H1 (cell line): ENCODE results near the gene MUC4. TPM values are rescaled to one million over a fixed set of nuclear protein-coding genes. Genes with fewer than 3 reads are reported as not detected.

Experiments used
- CTCF ChIA-PET: fragments of 300-600 bp; sonication (Branson Sonifier 250); formaldehyde crosslinking; loops from one replicate; lab custom pipeline; 2021; ENCODE audit not compliant: partially characterized antibody; lab: Charles Lee
- POLR2A ChIA-PET: fragments of 300-600 bp; sonication (Branson Sonifier 250); formaldehyde crosslinking; loops from one replicate; lab custom pipeline; 2021; ENCODE audit warnings: inconsistent platforms; ENCODE audit not compliant: partially characterized antibody; lab: Charles Lee
- DNase-seq, 2 experiments: peaks; one replicate each; pipeline versions ENCODE4 v3.0.0 to v3.0.0-alpha.2; 2010 to 2022; ENCODE audit warnings: low spot score in 2 of 2, low read depth in 1 of 2, mixed read lengths in 1 of 2
- FAIRE-seq: peaks from 2 replicates; lab custom pipeline; 2011; peaks lifted over from hg19 to GRCh38; lab: Jason Lieb, UNC
- H2AFZ ChIP-seq: 2 replicates; pipeline ENCODE4 v1.8.1; 2012; ENCODE audit warnings: low read length, inconsistent platforms
- H2AK5ac ChIP-seq: 2 replicates; pipeline ENCODE4 v1.6.1; 2013; ENCODE audit warnings: low read depth, low read length
- H2BK120ac ChIP-seq: replicated peaks from 2 replicates; pipeline ENCODE3; 2013; ENCODE audit warnings: low read depth, low read length, inconsistent platforms
- H2BK12ac ChIP-seq: 2 replicates; pipeline ENCODE4 v1.6.1; 2013; ENCODE audit warnings: low read depth, low read length
- H2BK15ac ChIP-seq: 2 replicates; pipeline ENCODE4 v1.6.1; 2013; ENCODE audit warnings: low read length
- H2BK20ac ChIP-seq: 2 replicates; pipeline ENCODE4 v1.6.1; 2013; ENCODE audit warnings: low read length
- H2BK5ac ChIP-seq: 2 replicates; pipeline ENCODE4 v1.6.1; 2013; ENCODE audit warnings: low read depth, low read length
- H3K14ac ChIP-seq: 2 replicates; pipeline ENCODE4 v1.6.1; 2013; ENCODE audit warnings: inconsistent platforms; ENCODE audit not compliant: insufficient read length
- H3K18ac ChIP-seq: 2 replicates; pipeline ENCODE4 v1.6.1; 2013; ENCODE audit warnings: low read length; ENCODE audit errors: extremely low read depth
- H3K23ac ChIP-seq: 2 replicates; pipeline ENCODE4 v1.6.1; 2013; ENCODE audit warnings: inconsistent platforms; ENCODE audit not compliant: insufficient read length
- H3K23me2 ChIP-seq: 2 replicates; pipeline ENCODE4 v1.6.1; 2013; ENCODE audit warnings: low read depth, low read length
- H3K27ac ChIP-seq: 2 replicates; pipeline ENCODE4 v1.6.1; 2011; ENCODE audit warnings: low read depth, low read length, inconsistent platforms
- H3K27me3 ChIP-seq, 4 experiments: replicated peaks in 1 of 4; 1 replicate in 1 of 4; 2 replicates in 3 of 4; pipeline versions ENCODE4 v1.6.1 to v1.8.1; 2011 to 2013; ENCODE audit warnings: low read length in 3 of 4, mild to moderate bottlenecking in 3 of 4, inconsistent platforms in 2 of 4, mixed read lengths in 2 of 4, moderate library complexity in 1 of 4; ENCODE audit not compliant: control insufficient read depth in 3 of 4, insufficient read depth in 3 of 4; ENCODE audit errors: extremely low read depth in 1 of 4
- H3K36me3 ChIP-seq, 4 experiments: 2 replicates each; pipeline versions ENCODE4 v1.6.1 to v1.8.1; 2011 to 2013; ENCODE audit warnings: mild to moderate bottlenecking in 4 of 4, low read length in 3 of 4, moderate library complexity in 2 of 4, control low read depth in 1 of 4, inconsistent platforms in 1 of 4; ENCODE audit not compliant: insufficient read depth in 4 of 4, control insufficient read depth in 2 of 4
- H3K4ac ChIP-seq: replicated peaks from 2 replicates; pipeline ENCODE3; 2013; ENCODE audit warnings: low read length, low read depth, mixed read lengths, inconsistent platforms; ENCODE audit not compliant: insufficient read length
- H3K4me1 ChIP-seq, 4 experiments: replicated peaks in 1 of 4; 1 replicate in 1 of 4; 2 replicates in 3 of 4; pipeline versions ENCODE4 v1.6.1 to v1.8.1; 2011 to 2013; ENCODE audit warnings: low read length in 3 of 4, inconsistent platforms in 2 of 4, mixed read lengths in 1 of 4; ENCODE audit not compliant: insufficient read depth in 4 of 4, control insufficient read depth in 3 of 4
- H3K4me2 ChIP-seq, 2 experiments: 2 replicates each; pipeline versions ENCODE4 v1.6.1 to v1.8.1; 2011 to 2013; ENCODE audit warnings: low read depth in 2 of 2, low read length in 2 of 2, control low read depth in 1 of 2, inconsistent platforms in 1 of 2, mild to moderate bottlenecking in 1 of 2; ENCODE audit not compliant: insufficient read depth in 1 of 2
- H3K4me3 ChIP-seq, 4 experiments: fragments of 200-600, 300-600 bp in 1 of 4; sonication (generic), shearing (Covaris generic), sonication (Bioruptor Twin) in 1 of 4; 2 replicates each; pipeline versions ENCODE4 v1.5.1 to v1.8.1; 2011 to 2016; ENCODE audit warnings: low read length in 4 of 4, low read depth in 3 of 4, control low read depth in 2 of 4, inconsistent platforms in 2 of 4, mild to moderate bottlenecking in 2 of 4, mixed read lengths in 1 of 4, moderate library complexity in 1 of 4; ENCODE audit not compliant: insufficient read depth in 2 of 4; ENCODE audit errors: extremely low read depth in 1 of 4
- H3K56ac ChIP-seq: replicated peaks from 2 replicates; pipeline ENCODE3; 2013; ENCODE audit warnings: low read depth, mild to moderate bottlenecking, mixed read lengths, low read length, inconsistent platforms; ENCODE audit not compliant: insufficient read length
- H3K79me1 ChIP-seq: 2 replicates; pipeline ENCODE4 v1.6.1; 2013; ENCODE audit warnings: low read depth, low read length, control low read depth
- H3K79me2 ChIP-seq, 2 experiments: 2 replicates each; pipeline versions ENCODE4 v1.6.1 to v1.8.1; 2012 to 2013; ENCODE audit warnings: low read length in 2 of 2, mild to moderate bottlenecking in 2 of 2, inconsistent platforms in 1 of 2; ENCODE audit not compliant: insufficient read depth in 2 of 2, control insufficient read depth in 1 of 2
- H3K9ac ChIP-seq, 4 experiments: replicated peaks in 1 of 4; 1 replicate in 1 of 4; 2 replicates in 3 of 4; pipeline versions ENCODE4 v1.6.1 to v1.8.1; 2011 to 2013; ENCODE audit warnings: low read depth in 3 of 4, low read length in 3 of 4, control low read depth in 2 of 4, mild to moderate bottlenecking in 2 of 4, moderate library complexity in 2 of 4, inconsistent platforms in 1 of 4; ENCODE audit errors: extremely low read depth in 1 of 4
- H3K9me3 ChIP-seq, 2 experiments: 2 replicates each; pipeline versions ENCODE4 v1.6.1 to v1.8.1; 2012 to 2013; ENCODE audit warnings: mild to moderate bottlenecking in 2 of 2, moderate library complexity in 2 of 2, control low read depth in 1 of 2, inconsistent platforms in 1 of 2, low read depth in 1 of 2, low read length in 1 of 2, mixed read lengths in 1 of 2; ENCODE audit not compliant: insufficient read depth in 2 of 2
- H4K20me1 ChIP-seq, 2 experiments: replicated peaks in 1 of 2; 2 replicates each; pipeline versions ENCODE3 to v1.8.1; 2011 to 2013; ENCODE audit warnings: inconsistent platforms in 2 of 2, low read length in 2 of 2, mild to moderate bottlenecking in 1 of 2; ENCODE audit not compliant: insufficient read depth in 2 of 2, control insufficient read depth in 1 of 2
- H4K5ac ChIP-seq: 2 replicates; pipeline ENCODE4 v1.6.1; 2013; ENCODE audit warnings: low read length, low read depth, mixed read lengths, inconsistent platforms; ENCODE audit not compliant: insufficient read length
- H4K8ac ChIP-seq: 2 replicates; pipeline ENCODE4 v1.8.0; 2013; ENCODE audit warnings: mild to moderate bottlenecking, moderate library complexity, low read length, inconsistent platforms; ENCODE audit not compliant: insufficient read depth; ENCODE audit errors: extremely low read depth
- H4K91ac ChIP-seq: replicated peaks from 2 replicates; pipeline ENCODE3; 2013; ENCODE audit warnings: low read length, mixed read lengths, inconsistent platforms; ENCODE audit not compliant: insufficient read length
- CBX8 ChIP-seq: fragments of 300-800, 300-1000 bp; sonication (generic); IDR thresholded peaks from 2 replicates; pipeline ENCODE4 v1.7.1; 2016; ENCODE audit warnings: low read depth, low read length, borderline replicate concordance
- CREB1 ChIP-seq: IDR thresholded peaks from 2 replicates; pipeline ENCODE4 v1.6.1; 2012; ENCODE audit warnings: inconsistent platforms
- CTBP2 ChIP-seq: IDR thresholded peaks from 2 replicates; pipeline ENCODE4 v1.7.0; 2011; ENCODE audit warnings: borderline replicate concordance, mild to moderate bottlenecking, moderate library complexity, mixed read lengths, low read length; ENCODE audit not compliant: insufficient read depth, insufficient read length
- FOSL1 ChIP-seq: IDR thresholded peaks from 2 replicates; pipeline ENCODE4 v1.6.1; 2011; ENCODE audit warnings: mild to moderate bottlenecking, low read depth, low read length, moderate library complexity; ENCODE audit not compliant: insufficient read depth
- GABPA ChIP-seq: IDR thresholded peaks from 2 replicates; pipeline ENCODE4 v1.6.1; 2011; ENCODE audit warnings: mild to moderate bottlenecking, low read length, moderate library complexity, borderline replicate concordance; ENCODE audit not compliant: insufficient read depth
- HDAC6 ChIP-seq: IDR thresholded peaks from one replicate; pipeline ENCODE4 v1.7.1; 2012; ENCODE audit warnings: low read depth, mild to moderate bottlenecking, inconsistent platforms, low read length, moderate library complexity
- MAX ChIP-seq: IDR thresholded peaks from 2 replicates; pipeline ENCODE4 v1.6.1; 2012; ENCODE audit warnings: inconsistent platforms
- POU5F1 ChIP-seq: IDR thresholded peaks from 2 replicates; pipeline ENCODE4 v1.6.1; 2011; ENCODE audit warnings: low read depth, mild to moderate bottlenecking, low read length, moderate library complexity
- SIRT6 ChIP-seq: IDR thresholded peaks from one replicate; pipeline ENCODE4 v1.7.1; 2012; ENCODE audit warnings: low read length, inconsistent platforms
- SUZ12 ChIP-seq: fragments of 200-600 bp; sonication (generic); IDR thresholded peaks from 2 replicates; pipeline ENCODE4 v1.6.1; 2012; ENCODE audit warnings: mild to moderate bottlenecking, inconsistent platforms, low read length, moderate library complexity, mixed read lengths
- WGBS, 2 experiments: shearing (Covaris generic) in 1 of 2; methylation state at CpG; one replicate each; pipeline versions ENCODE4 v1.1.6 to v1.1.7; 2013 to 2015; ENCODE audit warnings: low lambda C conversion rate in 2 of 2, mixed read lengths in 2 of 2, inconsistent platforms in 1 of 2, low coverage in 1 of 2, missing lambda C conversion rate in 1 of 2; ENCODE audit not compliant: insufficient replicate concordance in 2 of 2, insufficient coverage in 1 of 2, insufficient read length in 1 of 2; ENCODE audit errors: extremely low coverage in 1 of 2, missing lambda C conversion rate in 1 of 2; 5-methylcytosine and 5-hydroxymethylcytosine counted together
- polyA plus RNA-seq, 7 experiments: library from polyadenylated mRNA; depleted of rRNA in 3 of 7; stranded (reverse) in 5 of 7; unstranded in 2 of 7; fragments of >200 nt in 5 of 7; fragments of 200-250 nt in 2 of 7; gene quantifications; 1 replicate in 5 of 7; 2 replicates in 1 of 7; 4 replicates in 1 of 7; pipeline versions ENCODE4 v1.2.1 to v1.2.3, GENCODE V29; 2011 to 2013; ENCODE audit warnings: missing spikeins in 2 of 7, mixed read lengths in 2 of 7
- total RNA-seq: library from RNA; stranded (reverse); fragmentation: NEBNext Ultra II Directional; extraction: Animal tissue kit (Norgen Biotek cat#: 25700); gene quantifications from 2 replicates; pipeline ENCODE4 v1.2.1, GENCODE V29; 2021
- TF ChIP-seq, protein P1 (sequence below): IDR thresholded peaks from 2 replicates; pipeline ENCODE4 v1.6.1; 2012; ENCODE audit warnings: inconsistent platforms

MUC4 gene
- total and polyA plus RNA-seq, 2 of the 8 experiments (the other 6 are each of a cell fraction or from before 2014, with no cell fraction given), result 0.89 to 2.0 TPM

DNA sequence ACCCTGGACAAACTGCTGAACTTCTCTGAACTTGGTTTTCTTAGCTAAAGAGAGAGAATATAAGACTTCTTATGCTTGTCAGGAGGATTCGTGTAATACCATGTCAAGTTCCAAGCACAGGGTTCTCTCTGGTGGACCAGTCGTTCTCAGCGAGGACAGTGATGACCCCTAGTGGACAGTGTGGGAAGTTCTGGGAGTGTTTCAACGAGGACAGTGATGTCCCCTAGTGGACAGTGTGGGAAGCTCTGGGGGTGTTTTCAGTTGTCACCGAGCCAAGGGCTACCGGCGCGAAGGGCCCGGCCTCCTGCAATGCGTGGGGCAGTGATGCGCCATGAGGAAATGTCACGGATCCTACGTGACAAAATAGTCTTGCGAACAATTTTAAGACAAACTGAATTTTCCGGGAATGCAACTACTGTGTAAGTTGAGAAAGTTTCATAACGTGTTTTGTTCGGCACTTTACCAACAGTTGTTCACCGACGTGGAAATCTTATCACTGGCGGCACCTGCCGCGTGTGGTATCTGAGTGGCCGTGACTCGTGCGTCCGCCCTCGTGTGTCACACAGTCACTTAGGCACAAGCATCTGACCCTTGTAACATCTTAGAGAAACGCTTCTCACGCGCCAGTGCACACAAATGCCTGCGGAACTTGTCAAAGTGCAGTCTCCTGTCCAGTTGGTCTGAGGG, 39.3 kb upstream of the MUC4 start:
- Histone ChIP-seq H2BK5ac (no peak overlapping the region), H4K8ac (no peak overlapping the region), H3K14ac (no peak overlapping the region), H3K4me2 (no peak overlapping the region), H4K20me1 (no peaks in the 10 kb centered on the region), H2BK12ac (no peak overlapping the region), H3K9me3 (no peaks in the 10 kb centered on the region), H3K4ac (no peak overlapping the region), H2BK120ac (no peak overlapping the region), H3K4me1 (no peaks in the 10 kb centered on the region; a peak in 1 of 7 replicates), H4K5ac (no peak overlapping the region), H4K91ac (no peak overlapping the region), H3K4me3 (no peak overlapping the region), H3K27ac (no peak overlapping the region), H2AFZ (0 out of 2 replicates have a peak overlapping the region, but pooled peaks have one; percentile 70), H3K9ac (no peak overlapping the region), H3K79me2 (no peaks in the 10 kb centered on the region), H3K27me3 (no peaks in the 10 kb centered on the region), H3K56ac (no peak overlapping the region), H3K79me1 (no peaks in the 10 kb centered on the region), H3K23me2 (no peaks in the 10 kb centered on the region), H3K36me3 (no peaks in the 10 kb centered on the region), H3K18ac (no peak overlapping the region), H2BK15ac (no peak overlapping the region; the same call in 1 of the 2 replicates), H2AK5ac (no peak overlapping the region), H3K23ac (no peak overlapping the region), H2BK20ac (no peak overlapping the region)
- peak; percentile 70 to 92 for DNase-seq
- WGBS, 2 experiments, result 55% methylated on average over 31 of the region's 31 CpGs; no CpG with 5 or more reads in 1 of the 2 experiments
- POLR2A ChIA-PET, result interaction anchor here (1.0 to 1.1 kb wide), 2 partner anchors 44 to 82 kb away, joined by 3 read pairs; no protein-coding TSS in a partner anchor
- CTCF ChIA-PET, result interaction anchor here (0.6 to 16.5 kb wide), 54 partner anchors 8 to 875 kb away, joined by 3 to 499 read pairs (median 7); partner anchors contain the start of genes APOD, MUC4 and XXYLT1
- FAIRE-seq, result peak; percentile 89
- TF ChIP-seq CTBP2 (peak; percentile 46), POU5F1 (no peak), GABPA (peak; percentile 72; the same call in 1 of the 2 replicates), CREB1 (peak; percentile 54; the same call in 1 of the 2 replicates), SUZ12 (no peak), CBX8 (no peak), HDAC6 (no peak), MAX (peak; percentile 39), FOSL1 (no peak), SIRT6 (no peak)
- TF ChIP-seq, protein P1, sequence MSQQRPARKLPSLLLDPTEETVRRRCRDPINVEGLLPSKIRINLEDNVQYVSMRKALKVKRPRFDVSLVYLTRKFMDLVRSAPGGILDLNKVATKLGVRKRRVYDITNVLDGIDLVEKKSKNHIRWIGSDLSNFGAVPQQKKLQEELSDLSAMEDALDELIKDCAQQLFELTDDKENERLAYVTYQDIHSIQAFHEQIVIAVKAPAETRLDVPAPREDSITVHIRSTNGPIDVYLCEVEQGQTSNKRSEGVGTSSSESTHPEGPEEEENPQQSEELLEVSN, result no peak
